ENCODE data around the gene NKX6-2.

NKX6-2 gene

GRCh38 chr10:132737390-132738048, 48.4 kb downstream of the NKX6-2 start:
- no peak for DNase-seq (ENCODE audit: low read depth)

- no peak for DNase-seq (ENCODE audit: low read depth)
Observed at GRCh38 chr10:132735923-132736391, 50.0 kb downstream of the NKX6-2 start.

- no peak for DNase-seq (ENCODE audit: low read depth)
Observed at GRCh38 chr10:132735341-132735775, 50.6 kb downstream of the NKX6-2 start.

GRCh38 chr10:132733926-132734325, 52.0 kb downstream of the NKX6-2 start:
- DNase-seq (ENCODE audit: low read depth): no peak
